Parathyroid adenoma (tissue), 2 donors: ENCODE results near the gene AJM1.

Source experiments
- H2AFZ ChIP-seq: fragments of 300-600 bp; sonication (generic); one replicate; pipeline ENCODE4 v1.7.0; 2017; ENCODE audit warnings: antibody characterized with exemption, mild to moderate bottlenecking
- H3K27ac ChIP-seq: fragments of 300-600 bp; sonication (generic); one replicate; pipeline ENCODE4 v1.7.0; 2017
- H3K27me3 ChIP-seq: fragments of 300-600 bp; sonication (generic); one replicate; pipeline ENCODE4 v1.7.0; 2017; ENCODE audit warnings: low read length; ENCODE audit not compliant: control insufficient read depth, insufficient read depth
- H3K36me3 ChIP-seq: fragments of 300-600 bp; sonication (generic); one replicate; pipeline ENCODE4 v1.7.0; 2017; ENCODE audit warnings: low read length; ENCODE audit not compliant: control insufficient read depth, insufficient read depth
- H3K4me1 ChIP-seq: fragments of 300-600 bp; sonication (generic); one replicate; pipeline ENCODE4 v1.7.0; 2017; ENCODE audit warnings: control low read depth
- H3K4me2 ChIP-seq: fragments of 300-600 bp; sonication (generic); one replicate; pipeline ENCODE4 v1.7.0; 2017; ENCODE audit warnings: low read length
- H3K4me3 ChIP-seq: fragments of 300-600 bp; sonication (generic); one replicate; pipeline ENCODE4 v1.7.0; 2017; ENCODE audit warnings: low read depth, low read length
- H3K79me2 ChIP-seq: fragments of 300-600 bp; sonication (generic); one replicate; pipeline ENCODE4 v1.7.0; 2017; ENCODE audit warnings: control low read depth
- H3K9ac ChIP-seq: fragments of 300-600 bp; sonication (generic); one replicate; pipeline ENCODE4 v1.7.0; 2017; ENCODE audit warnings: mild to moderate bottlenecking
- H3K9me3 ChIP-seq: fragments of 300-600 bp; sonication (generic); one replicate; pipeline ENCODE4 v1.7.0; 2017; ENCODE audit warnings: low read length; ENCODE audit not compliant: control insufficient read depth
- CTCF ChIP-seq: fragments of 300-600 bp; sonication (generic); IDR thresholded peaks from one replicate; pipeline ENCODE4 v1.7.0; 2017; ENCODE audit warnings: antibody characterized with exemption, mild to moderate bottlenecking
- donor health status: primary hyperparathyroidism.

Gene AJM1

DNA sequence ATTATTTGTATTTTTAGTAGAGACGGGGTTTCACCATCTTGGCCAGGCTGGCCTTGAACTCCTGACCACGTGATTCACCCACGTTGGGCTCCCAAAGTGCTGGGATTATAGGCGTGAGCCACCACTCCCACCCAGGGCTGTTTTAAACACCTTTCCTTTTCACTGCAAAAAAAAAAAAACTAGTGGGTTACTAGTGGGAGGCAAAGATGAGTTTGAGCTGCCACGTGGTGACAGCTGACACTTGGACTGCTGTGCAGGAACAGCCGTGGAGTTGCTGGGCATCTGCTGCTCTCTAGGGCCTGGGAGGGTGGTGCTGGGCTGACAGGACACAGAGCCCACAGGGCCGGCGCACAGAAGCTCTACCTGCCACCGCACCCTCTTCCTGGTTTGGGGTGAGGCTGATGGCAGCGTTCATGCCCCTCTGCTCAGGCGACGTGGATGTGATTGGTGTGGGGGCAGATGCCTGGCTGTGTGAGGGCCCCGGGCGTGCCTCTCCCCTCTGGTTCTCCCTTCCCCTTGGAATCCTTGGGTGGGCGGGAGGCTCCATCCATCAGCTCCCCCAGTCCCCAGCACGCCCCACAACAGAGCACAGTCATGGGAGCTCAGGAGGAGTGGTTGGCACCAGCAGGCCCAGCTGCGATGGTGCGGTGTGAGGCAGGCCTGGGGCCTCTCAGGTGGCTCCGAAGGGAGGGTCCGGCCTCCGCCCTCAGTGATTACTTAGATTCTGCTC lies 17.6 kb upstream of the AJM1 start:
- H3K27me3 ChIP-seq, result no peaks in the 10 kb centered on the region
- TF ChIP-seq CTCF, result no peak
- H3K27ac ChIP-seq, result no peak overlapping the region
- H3K4me2 ChIP-seq, result no peak overlapping the region
- no peaks in the 10 kb centered on the region for H3K79me2 ChIP-seq
- H3K9me3 ChIP-seq, result no peaks in the 10 kb centered on the region
- no peak overlapping the region for H3K4me3 ChIP-seq
- H3K9ac ChIP-seq, result no peak overlapping the region
- no peaks in the 10 kb centered on the region for H3K4me1 ChIP-seq
- no peak overlapping the region for H2AFZ ChIP-seq
- no peaks in the 10 kb centered on the region for H3K36me3 ChIP-seq

DNA sequence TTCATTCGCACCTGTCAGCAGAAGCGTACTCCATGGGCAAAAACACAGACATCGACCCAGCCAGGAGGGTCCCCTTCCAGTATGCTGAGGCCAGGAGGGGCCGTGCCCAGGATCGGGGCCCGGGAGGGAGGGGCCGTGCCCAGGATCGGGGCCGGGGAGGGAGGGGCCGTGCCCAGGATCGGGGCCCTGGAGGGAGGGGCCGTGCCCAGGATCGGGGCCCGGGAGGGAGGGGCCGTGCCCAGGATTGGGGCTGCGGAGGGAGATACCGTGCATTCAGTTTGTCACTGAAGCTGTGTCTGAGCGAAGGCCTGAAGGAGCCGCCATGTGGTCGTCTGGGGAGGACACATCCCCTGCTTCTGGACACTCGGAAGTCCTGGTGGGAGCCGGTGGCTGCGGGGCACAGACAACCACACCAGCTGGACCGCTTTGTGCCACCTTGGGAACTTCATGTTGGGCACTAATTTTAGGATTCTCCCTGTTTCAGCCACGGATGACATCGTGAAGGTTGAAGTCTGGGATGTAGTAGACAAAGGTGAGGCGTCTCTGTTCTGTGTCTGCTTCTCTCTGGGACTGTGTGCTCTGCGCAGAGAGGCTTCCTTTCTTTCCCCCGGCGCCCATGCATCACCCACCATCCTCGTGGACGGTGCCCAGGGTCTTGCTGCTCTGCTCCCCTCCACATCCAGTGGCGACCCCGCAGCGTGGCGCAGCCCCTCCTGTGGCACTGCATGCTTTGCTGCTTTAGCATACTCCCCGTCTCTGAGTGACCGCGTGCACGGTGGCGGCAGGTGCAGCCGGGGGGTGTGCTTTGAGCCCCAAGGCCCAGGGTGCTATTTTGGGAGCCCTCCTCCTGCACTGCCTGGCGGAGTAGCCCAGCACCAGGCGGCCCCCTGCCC lies 16.7 kb upstream of the AJM1 start:
- Histone ChIP-seq H3K4me2 (no peak overlapping the region), H3K79me2 (no peaks in the 10 kb centered on the region), H3K9ac (no peak overlapping the region), H3K4me1 (no peaks in the 10 kb centered on the region), H2AFZ (no peak overlapping the region), H3K27ac (no peak overlapping the region), H3K9me3 (no peaks in the 10 kb centered on the region), H3K4me3 (no peak overlapping the region), H3K27me3 (no peaks in the 10 kb centered on the region), H3K36me3 (no peaks in the 10 kb centered on the region)
- no peak for TF ChIP-seq CTCF

DNA sequence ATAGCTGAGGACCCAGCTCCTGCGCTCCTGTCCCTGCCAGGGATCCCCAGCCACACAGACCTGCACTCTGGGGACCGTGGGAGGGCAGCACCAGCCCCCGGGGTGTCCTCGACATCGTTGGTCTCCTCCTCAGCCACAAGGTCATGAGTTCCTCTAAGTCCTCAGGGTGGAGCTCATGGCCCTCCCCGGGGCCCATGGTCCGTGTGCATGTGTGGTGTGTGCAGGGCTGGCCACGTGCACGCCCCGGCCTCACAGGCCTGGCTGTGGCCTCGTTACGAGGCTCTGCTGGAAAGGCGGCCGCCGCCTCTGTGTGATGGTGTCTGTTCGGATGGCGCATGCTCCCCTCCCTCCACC lies 16.1 kb upstream of the AJM1 start:
- no peaks in the 10 kb centered on the region for H3K36me3 ChIP-seq
- no peak overlapping the region for H3K4me3 ChIP-seq

GRCh38 chr9:136826703-136827582 lies 15.3 kb upstream of the AJM1 start:
- Histone ChIP-seq H3K27me3 (no peaks in the 10 kb centered on the region), H3K4me3 (no peak overlapping the region), H3K4me1 (no peaks in the 10 kb centered on the region), H3K9ac (no peak overlapping the region), H3K36me3 (no peaks in the 10 kb centered on the region), H3K4me2 (no peak overlapping the region), H2AFZ (no peak overlapping the region), H3K27ac (no peak overlapping the region), H3K9me3 (no peaks in the 10 kb centered on the region), H3K79me2 (no peaks in the 10 kb centered on the region)
- TF ChIP-seq CTCF, result no peak

More for the DNA sequence above, 16.1 kb upstream of the AJM1 start:
- no peaks in the 10 kb centered on the region for H3K27me3 ChIP-seq
- H3K9me3 ChIP-seq, result no peaks in the 10 kb centered on the region
- no peaks in the 10 kb centered on the region for H3K4me1 ChIP-seq
- no peak overlapping the region for H2AFZ ChIP-seq
- no peak overlapping the region for H3K27ac ChIP-seq
- H3K4me2 ChIP-seq, result no peak overlapping the region
- no peak for TF ChIP-seq CTCF
- no peaks in the 10 kb centered on the region for H3K79me2 ChIP-seq
- H3K9ac ChIP-seq, result no peak overlapping the region
